Ovary (tissue), 9 donors: ENCODE results near the gene OR4F15. TPM values are rescaled to one million over a fixed set of nuclear protein-coding genes. Genes with fewer than 3 reads are reported as not detected.

Experiments used
- DNase-seq, 5 donors: peaks; one replicate each; pipeline ENCODE4 v3.0.0-alpha.2; 2019 to 2020
- H3K27ac ChIP-seq, 2 donors: fragments of 200-600 bp; one replicate each; pipeline versions ENCODE4 v1.5.1 to v1.8.0; 2019 to 2022
- H3K27me3 ChIP-seq: fragments of 200-600 bp; one replicate; pipeline ENCODE4 v1.8.0; 2022
- H3K36me3 ChIP-seq: fragments of 200-600 bp; sonication (generic); one replicate; pipeline ENCODE4 v1.5.1; 2019
- H3K4me1 ChIP-seq: one replicate; pipeline ENCODE4 v1.8.1; 2013; ENCODE audit warnings: mild to moderate bottlenecking, moderate library complexity; ENCODE audit not compliant: insufficient read depth
- H3K4me3 ChIP-seq: fragments of 200-600 bp; sonication (generic); one replicate; pipeline ENCODE4 v1.5.1; 2017
- H3K9me3 ChIP-seq, 2 donors: fragments of 200-600 bp in 1 of 2; sonication (generic) in 1 of 2; one replicate each; pipeline versions ENCODE4 v1.5.1 to v1.8.1; 2013 to 2019; ENCODE audit warnings: mild to moderate bottlenecking in 1 of 2, moderate library complexity in 1 of 2
- CTCF ChIP-seq, 3 donors: fragments of 450-650 bp in 2 of 3; fragments of 200-600 bp in 1 of 3; IDR thresholded peaks; one replicate each; pipeline versions ENCODE4 v1.5.1 to v1.8.0; 2016 to 2022; ENCODE audit warnings: antibody characterized with exemption in 3 of 3, mild to moderate bottlenecking in 1 of 3
- EP300 ChIP-seq: sonication (generic); formaldehyde crosslinking; IDR thresholded peaks from one replicate; pipeline ENCODE4 v1.6.1; 2017; ENCODE audit warnings: antibody characterized with exemption
- POLR2A ChIP-seq: fragments of 450-650 bp; IDR thresholded peaks from one replicate; pipeline ENCODE4 v1.6.1; 2017; ENCODE audit warnings: antibody characterized with exemption, mild to moderate bottlenecking, moderate library complexity
- WGBS, 3 donors: extraction: QIAGEN DNeasy Blood & Tissue Kit in 1 of 3; methylation state at CpG; one replicate each; pipeline versions ENCODE4 v1.1.5 to v1.1.7; 2013 to 2017; 5-methylcytosine and 5-hydroxymethylcytosine counted together
- intact Hi-C, 4 donors: fragments of 100-400 bp; cut with DNase I; formaldehyde crosslinking; loops; one replicate each; pipeline versions ENCODE4 v1.11.0 to v1.15.1; 2022 to 2023
- polyA plus RNA-seq, 2 donors: library from polyadenylated mRNA; stranded (reverse); fragments of 200-250 nt in 1 of 2; fragments of 350-450 nt in 1 of 2; fragmentation: Illumina TruSeq in 1 of 2; extraction: RNeasy Lipid Tissue Mini Kit (QIAGEN cat#74804) in 1 of 2; gene quantifications; one replicate each; pipeline ENCODE4 v1.2.3, GENCODE V29; 2013 to 2014
- small RNA-seq: library from RNA; depleted of rRNA; stranded (forward); fragments of <200 nt; gene quantifications from one replicate; pipeline ENCODE3, GENCODE V24; 2016
- total RNA-seq, 7 donors: library from RNA; depleted of rRNA in 2 of 7; stranded (reverse); fragments of >200 nt in 2 of 7; fragmentation: NEBNext Ultra II Directional in 3 of 7; extraction: Animal tissue kit (Norgen Biotek cat#: 25700) in 3 of 7; gene quantifications; one replicate each; pipeline versions ENCODE4 v1.1.0 to v1.2.4, GENCODE V29; 2016 to 2023
- donor health status: DM: no; HTN: no; CAD: no; lungs with moderate emphysema.
- donor health status: DM: no; HTN: no; CAD: no.
- donor health status: Bipolar disorder and iron deficiency.
- donor health status: DM: yes; HTN: yes; CAD: no.
- donor health status: DM: no; HTN: no; CAD: no.
- donor health status: DM: yes; HTN: yes; CAD: no.

The OR4F15 gene
- total and polyA plus RNA-seq, 9 donors: not detected

GRCh38 chr15:101828774-101829173 is 16.8 kb downstream of the OR4F15 start:
- Histone ChIP-seq H3K36me3 (no peaks in the 10 kb centered on the region), H3K27ac (no peak overlapping the region), H3K9me3 (no peaks in the 10 kb centered on the region), H3K4me3 (no peak overlapping the region), H3K4me1 (no peaks in the 10 kb centered on the region), H3K27me3 (no peaks in the 10 kb centered on the region)
- intact Hi-C loops: no loop called here
- 72 to 85% (median 81%) methylated on average over 5 of the region's 5 CpGs for WGBS, 3 donors
- no peak for TF ChIP-seq CTCF (IDR thresholded peaks at IDR 0.05)
- TF ChIP-seq EP300: no peak
- TF ChIP-seq POLR2A: no peak
- DNase-seq: no peak

GRCh38 chr15:101841656-101842055 is 29.7 kb downstream of the OR4F15 start:
- Histone ChIP-seq H3K9me3 (no peaks in the 10 kb centered on the region), H3K4me3 (no peak overlapping the region), H3K27me3 (no peaks in the 10 kb centered on the region), H3K4me1 (no peaks in the 10 kb centered on the region), H3K36me3 (no peaks in the 10 kb centered on the region), H3K27ac (no peak overlapping the region)
- WGBS, 3 donors: 54 to 55% (median 54%) methylated on average over 3 of the region's 3 CpGs
- TF ChIP-seq CTCF (IDR thresholded peaks at IDR 0.05) (no peak), EP300 (no peak), POLR2A (no peak)
- no peak for DNase-seq
- intact Hi-C loops: no loop called here

GRCh38 chr15:101844916-101845315 is 32.9 kb downstream of the OR4F15 start:
- no peak overlapping the region for H3K27ac ChIP-seq
- H3K9me3 ChIP-seq: no peaks in the 10 kb centered on the region
- H3K4me3 ChIP-seq: no peak overlapping the region
- no peaks in the 10 kb centered on the region for H3K4me1 ChIP-seq
- 64 to 81% (median 70%) methylated on average over 6 of the region's 6 CpGs for WGBS, 3 donors
- intact Hi-C loops: no loop called here
- H3K27me3 ChIP-seq: no peaks in the 10 kb centered on the region
- H3K36me3 ChIP-seq: no peaks in the 10 kb centered on the region
- TF ChIP-seq POLR2A (no peak), EP300 (no peak), CTCF (IDR thresholded peaks at IDR 0.05) (no peak)
- DNase-seq: no peak

GRCh38 chr15:101852356-101852755 is 40.4 kb downstream of the OR4F15 start:
- no peaks in the 10 kb centered on the region for H3K27me3 ChIP-seq
- intact Hi-C loops: no loop called here
- H3K36me3 ChIP-seq: no peaks in the 10 kb centered on the region
- no peak overlapping the region for H3K4me3 ChIP-seq
- no peaks in the 10 kb centered on the region for H3K9me3 ChIP-seq
- 73% methylated on average over 1 of the region's 1 CpG for WGBS, 3 donors
- H3K4me1 ChIP-seq: no peaks in the 10 kb centered on the region
- no peak for DNase-seq
- no peak overlapping the region for H3K27ac ChIP-seq
- TF ChIP-seq CTCF (IDR thresholded peaks at IDR 0.05): no peak
- no peak for TF ChIP-seq EP300
- TF ChIP-seq POLR2A: no peak

Small RNA genes within 50 kb of the gene (small RNA-seq; reads per million reads assigned to genes)
- not detected for gene RN7SL209P

Other genes starting within 250 kb of the OR4F15 start
- gene TM2D3, start 159.8 kb upstream of the OR4F15 start, total RNA-seq: 10 to 100 TPM; 46.0 to 76.9 (median 57.3) TPM
- 10 to 100 TPM; 46.5 to 70.7 TPM for gene TM2D3, start 159.8 kb upstream of the OR4F15 start, polyA plus RNA-seq
- gene TARS3, start 87.7 kb upstream of the OR4F15 start, total RNA-seq: 10 to 100 TPM; 11.9 to 23.5 (median 15.9) TPM
- gene TARS3, start 87.7 kb upstream of the OR4F15 start, polyA plus RNA-seq: 10 to 100 TPM; 10.1 to 15.3 TPM
- gene OR4F6, start 8.7 kb upstream of the OR4F15 start, total RNA-seq: not detected
- not detected for gene OR4F6, start 8.7 kb upstream of the OR4F15 start, polyA plus RNA-seq